ENCODE measurements around the gene SIMC1.
"Not testable (repeated sequence)": the region's sequence is repeated elsewhere in the genome, so short reads cannot be mapped to it uniquely, and the experiment has no call there.

SIMC1 gene

DNA sequence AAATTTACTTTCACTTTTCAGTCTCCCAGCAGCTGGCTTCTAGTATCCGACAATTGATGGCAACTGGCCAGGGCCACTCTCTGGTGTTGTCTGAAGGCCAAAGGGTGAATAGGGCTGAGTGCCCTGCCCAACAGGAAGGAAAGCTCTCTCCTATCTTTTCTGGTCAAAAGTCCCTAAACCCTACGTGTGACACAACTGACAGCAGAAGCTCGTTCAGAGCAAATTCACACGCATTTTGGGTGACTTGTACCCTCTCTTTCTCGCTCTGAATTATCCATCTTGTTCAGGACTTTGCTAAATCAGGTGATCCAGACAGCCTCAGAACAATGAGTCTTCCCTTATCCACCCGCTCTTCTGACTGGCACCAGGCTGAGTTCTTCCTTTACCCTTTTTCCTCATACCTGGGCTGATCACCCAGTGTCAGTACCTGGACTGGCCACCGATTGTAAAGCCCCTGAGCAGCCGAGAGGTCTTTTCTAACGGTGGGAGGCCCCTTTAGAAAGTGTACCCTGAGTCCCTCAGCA lies 21.8 kb upstream of the SIMC1 start:
- DNase-seq = peak; percentile 62

DNA sequence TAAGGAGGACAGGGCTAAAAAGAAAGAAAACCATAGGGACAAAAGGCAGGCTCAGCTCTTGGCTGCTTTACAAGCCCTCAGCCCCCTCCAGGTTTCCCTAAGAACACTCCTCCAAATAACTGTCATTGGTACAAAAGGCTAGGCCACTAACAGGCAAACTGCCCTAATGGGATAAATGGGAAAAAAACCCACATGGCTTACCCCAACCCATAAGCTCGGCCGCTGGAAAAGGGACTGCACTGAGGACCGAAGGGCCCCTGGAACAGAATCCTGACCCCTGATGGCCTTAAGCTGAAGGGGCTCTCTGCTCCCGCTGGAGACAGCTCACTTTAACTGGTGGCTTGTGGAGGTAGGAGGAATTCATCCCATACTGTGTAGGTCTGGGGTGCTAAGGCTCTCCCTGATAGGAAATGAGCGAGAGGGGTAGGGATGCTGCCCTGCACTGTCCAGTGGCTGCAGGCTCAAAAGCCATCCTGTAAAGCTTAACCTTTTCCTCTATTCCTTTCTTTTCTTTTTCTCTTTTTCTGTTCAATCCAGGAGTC lies 21.0 kb upstream of the SIMC1 start:
- not testable (repeated sequence) for DNase-seq

DNA sequence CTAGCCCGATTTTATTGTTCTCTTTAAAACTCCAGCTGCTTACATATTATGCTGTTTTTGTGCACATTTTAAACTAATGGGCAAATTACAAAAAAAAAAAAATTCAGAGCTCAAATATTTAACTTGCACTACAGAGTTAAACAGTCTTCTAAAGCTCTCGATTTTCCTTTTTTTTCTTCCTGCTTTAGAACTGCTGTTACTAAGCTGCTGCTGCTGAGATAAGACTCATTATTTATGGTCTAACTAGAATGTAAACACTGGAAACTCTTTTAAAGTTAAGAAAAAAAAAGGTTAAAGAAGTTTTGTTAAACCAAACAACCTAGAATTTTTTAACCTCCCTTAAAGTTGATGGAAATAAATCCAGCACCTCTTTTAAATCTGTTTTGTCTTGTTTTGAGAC lies 20.5 kb upstream of the SIMC1 start:
- peak; percentile 21 for DNase-seq

DNA sequence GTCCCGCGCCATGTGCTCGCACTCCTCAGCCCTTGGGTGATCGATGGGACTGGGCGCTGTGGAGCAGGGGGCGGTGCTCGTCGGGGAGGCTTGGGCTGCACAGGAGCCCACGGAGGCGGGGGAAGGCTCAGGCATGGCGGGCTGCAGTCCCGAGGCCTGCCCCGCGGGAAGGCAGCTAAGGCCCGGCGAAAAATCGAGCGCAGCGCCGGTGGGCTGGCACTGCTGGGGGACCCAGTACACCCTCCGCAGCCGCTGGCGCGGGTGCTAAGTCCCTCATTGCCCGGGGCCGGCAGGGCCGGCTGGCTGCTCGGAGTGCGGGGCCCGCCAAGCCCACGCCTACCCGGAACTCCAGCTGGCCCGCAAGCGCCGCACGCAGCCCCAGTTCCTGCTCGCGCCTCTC lies 16.2 kb upstream of the SIMC1 start:
- DNase-seq = not testable (repeated sequence)

DNA sequence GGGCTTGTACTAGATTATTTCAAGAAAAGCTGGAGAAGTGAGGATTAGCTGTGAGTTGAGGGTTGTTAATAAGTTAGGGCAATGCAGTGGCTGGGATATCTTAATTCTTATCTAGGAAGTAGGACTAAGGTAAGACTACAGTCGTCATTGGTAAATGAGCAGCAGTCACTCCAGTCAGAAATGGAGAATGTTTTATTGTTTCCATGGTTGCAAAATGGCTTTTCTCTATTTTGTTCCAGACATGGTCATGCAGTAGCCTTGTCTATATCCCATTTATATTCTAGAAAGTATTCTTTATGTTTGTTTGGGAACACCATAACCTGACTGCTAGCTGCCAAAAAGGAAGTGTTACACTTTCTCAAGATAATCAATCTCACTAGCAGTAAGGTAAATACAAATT lies 9.9 kb upstream of the SIMC1 start:
- DNase-seq = not testable (repeated sequence)

DNA sequence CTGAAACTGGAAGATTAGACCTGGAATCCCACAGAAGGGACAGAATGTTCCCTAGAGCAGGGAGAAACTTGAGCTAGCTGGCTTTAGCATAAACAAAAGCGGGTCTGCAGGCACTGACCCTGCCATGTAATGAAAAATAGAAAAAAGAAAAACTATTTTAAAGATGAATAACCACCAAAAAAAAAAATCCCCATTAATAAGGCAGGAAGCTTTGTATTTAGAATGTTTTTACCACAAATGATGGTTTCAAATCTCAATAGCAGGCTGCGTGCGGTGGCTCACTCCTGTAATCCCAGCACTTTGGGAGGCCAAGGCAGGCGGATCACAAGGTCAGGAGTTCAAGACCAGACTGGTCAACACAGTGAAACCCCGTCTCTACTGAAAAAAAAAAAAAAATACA lies 5.0 kb upstream of the SIMC1 start:
- not testable (repeated sequence) for DNase-seq

DNA sequence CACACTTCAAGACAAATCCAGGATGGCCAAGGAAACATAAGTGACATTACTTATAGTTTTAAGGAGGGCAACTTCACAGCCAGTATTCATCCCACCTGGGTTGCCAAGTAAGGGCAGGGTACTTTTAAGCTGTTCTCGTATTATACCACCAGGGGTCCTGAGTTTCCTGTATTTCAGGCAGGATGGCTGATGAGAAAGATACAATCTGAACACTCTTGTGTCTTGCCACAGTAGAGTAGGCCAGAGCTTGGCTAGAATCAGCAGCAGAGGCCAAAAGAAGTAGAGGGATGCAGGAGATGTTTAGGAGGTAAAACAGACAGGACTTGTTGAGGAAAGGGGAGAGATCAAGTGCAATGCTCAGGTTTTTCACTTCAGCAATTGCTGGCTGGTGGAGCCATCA lies 3.1 kb upstream of the SIMC1 start:
- DNase-seq = peak; percentile 83

DNA sequence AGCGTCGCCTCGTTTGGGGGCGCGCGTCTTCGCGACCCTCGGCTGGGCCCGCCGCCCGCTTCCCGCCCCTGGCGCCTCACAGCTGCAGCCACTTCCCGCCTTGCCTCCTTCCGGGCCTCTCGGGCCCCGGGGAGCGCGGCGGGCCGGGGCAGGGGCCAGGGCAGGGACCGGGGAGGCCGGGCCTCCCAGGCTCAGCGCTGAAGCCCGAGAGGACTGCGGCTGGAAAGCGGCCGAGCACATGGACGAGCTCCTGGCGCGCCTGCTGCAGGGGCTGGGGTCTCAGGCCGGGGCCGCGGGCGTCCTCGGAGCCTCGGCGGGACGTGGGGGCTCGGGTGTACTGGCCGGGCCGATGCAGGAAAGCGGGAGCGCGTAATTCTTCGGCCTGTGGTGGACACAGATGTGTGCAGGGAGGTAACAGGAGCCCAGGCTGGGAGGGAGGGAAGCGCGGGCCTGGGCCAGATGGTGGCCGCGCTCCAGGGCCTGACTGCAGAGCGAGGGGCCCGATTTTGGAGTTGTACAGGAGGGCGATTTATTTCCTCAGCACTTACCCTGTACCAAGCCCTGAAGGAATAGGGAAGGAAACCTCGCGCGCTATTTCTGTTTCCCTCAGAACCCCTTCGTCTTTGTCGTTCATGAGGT lies 540 bp downstream of the SIMC1 start:
- not testable (repeated sequence) for DNase-seq

DNA sequence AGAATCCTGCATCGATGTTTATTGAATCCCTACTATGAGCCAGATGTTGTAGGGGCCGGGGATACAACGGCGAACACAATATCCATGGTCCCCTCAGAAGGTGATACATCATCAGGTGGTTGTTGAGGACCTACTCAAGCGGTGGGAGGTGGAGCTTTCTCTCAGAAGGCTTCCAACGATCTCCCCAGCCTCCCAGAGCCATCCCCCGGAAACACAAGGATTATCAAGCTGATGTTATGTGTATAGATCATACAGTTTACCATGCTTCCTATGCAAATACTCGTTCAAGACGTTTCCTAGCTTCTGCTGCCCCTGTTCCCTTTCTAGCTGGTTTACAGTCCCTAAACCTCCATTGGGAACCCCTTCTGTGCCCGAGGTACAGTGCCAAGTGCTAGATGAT lies 1.1 kb downstream of the SIMC1 start:
- DNase-seq = not testable (repeated sequence)

DNA sequence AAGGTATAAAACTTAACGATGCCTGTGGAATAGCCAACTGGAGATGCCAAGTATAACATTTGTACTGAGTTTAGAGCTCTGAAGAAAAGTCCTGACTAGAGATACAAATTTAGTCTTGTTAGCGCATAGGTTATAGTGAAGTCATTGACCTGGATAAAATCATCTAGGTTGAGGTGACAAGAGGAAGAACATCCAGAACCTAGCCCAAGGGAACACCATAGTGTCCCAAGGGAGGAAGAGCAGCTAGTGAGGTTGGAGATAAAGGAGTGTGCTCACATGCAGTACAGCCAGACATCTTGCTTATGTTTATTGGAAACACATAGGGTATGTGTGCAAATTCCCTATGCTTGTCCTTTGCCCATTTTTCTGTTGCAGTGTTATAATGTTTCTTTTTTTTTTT lies 6.1 kb downstream of the SIMC1 start:
- DNase-seq = not testable (repeated sequence)

DNA sequence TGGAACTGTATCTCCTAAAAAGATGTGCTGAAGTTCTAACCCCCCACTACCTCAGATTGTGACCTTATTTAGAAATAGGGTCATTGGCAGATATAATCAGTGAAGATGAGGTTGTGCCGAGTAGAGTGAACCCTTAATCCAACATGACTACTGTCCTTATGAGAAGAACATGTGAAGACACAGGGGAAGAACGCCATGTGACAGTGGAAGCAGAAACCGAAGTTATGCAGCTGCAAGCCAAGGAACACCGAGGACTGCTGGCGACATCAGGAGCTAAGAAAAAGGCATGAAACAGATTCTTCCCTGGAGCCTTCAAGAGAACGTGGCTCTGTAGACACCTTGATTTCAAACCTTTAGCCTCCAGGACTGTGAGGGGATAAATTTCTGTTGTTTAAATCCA lies 6.8 kb downstream of the SIMC1 start:
- not testable (repeated sequence) for DNase-seq

DNA sequence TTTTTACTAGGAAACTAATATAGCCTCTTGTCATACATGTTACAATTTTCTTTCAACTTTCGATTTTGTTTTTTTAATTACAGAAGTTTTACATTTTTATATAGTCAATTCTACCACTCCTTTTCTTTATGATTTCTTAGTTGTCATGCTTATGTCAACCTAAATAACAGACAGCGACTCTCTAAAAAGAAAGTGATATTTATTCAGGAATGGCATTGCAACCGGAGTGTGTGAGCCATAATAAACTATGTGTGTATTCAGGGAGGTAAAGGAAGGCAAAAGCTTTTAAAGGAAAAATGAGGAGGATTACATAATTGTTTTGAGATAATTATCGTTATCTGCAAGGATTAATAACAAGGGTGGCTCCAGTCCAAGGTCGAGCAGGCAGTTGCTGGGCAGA lies 7.3 kb downstream of the SIMC1 start:
- DNase-seq = not testable (repeated sequence)

DNA sequence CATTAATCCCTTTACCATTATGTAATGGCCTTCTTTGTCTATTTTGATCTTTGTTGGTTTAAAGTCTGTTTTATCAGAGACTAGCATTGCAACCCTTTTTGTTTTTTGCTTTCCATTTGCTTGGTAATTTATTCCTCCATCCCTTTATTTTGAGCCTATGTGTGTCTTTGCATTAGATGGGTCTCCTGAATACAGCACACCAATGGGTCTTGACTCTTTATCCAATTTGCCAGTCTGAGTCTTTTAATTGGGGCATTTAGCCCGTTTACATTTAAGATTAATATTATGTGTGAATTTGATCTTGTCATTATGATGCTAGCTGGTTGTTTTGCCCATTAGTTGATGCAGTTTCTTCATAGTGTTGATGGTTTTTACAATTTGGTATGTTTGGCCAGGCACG lies 12.5 kb downstream of the SIMC1 start:
- DNase-seq = not testable (repeated sequence)

DNA sequence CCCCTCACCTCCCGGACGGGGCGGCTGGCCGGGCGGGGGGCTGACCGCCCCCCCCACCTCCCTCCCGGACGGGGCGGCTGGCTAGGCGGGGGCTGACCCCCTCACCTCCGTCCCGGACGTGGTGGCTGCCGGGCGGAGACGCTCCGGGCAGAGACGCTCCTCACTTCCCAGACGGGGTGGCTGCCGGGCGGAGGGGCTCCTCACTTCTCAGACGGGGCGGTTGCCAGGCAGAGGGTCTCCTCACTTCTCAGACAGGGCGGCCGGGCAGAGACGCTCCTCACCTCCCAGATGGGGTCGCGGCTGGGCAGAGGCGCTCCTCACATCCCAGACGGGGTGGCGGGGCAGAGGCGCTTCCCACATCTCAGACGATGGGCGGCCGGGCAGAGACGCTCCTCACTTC lies 13.9 kb downstream of the SIMC1 start:
- not testable (repeated sequence) for DNase-seq

DNA sequence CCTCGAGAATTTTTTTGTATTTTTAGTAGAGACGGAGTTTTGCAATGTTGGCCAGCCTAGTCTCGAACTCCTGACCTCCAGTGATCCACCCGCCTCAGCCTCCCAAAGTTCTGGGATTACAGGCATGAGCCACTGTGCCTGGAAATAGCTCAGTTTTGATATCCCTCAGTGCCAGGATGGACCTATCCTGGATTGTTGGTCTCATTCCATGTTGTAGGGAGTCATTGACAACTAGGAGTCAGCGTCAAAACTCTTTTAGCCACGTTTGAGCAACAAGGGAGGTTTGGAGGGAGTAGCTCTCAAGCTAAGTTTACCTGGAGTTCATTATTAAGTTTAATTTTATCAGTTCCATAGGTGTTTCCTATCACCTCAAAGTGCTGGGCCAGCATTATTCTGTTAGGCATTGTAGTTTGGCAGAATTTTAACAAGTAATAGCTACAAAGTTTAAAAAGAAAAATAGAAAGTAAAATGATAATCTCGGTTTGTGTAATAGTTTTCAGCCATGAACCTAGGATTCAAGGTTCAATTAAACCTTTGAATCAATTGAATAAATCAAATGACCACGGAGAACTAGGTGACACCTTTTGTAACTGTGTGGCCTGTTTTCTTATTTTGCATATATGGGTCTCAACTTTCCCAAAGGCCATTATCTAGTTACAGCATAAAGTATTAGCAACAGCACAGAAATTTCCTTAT lies 15.3 kb downstream of the SIMC1 start:
- not testable (repeated sequence) for DNase-seq

DNA sequence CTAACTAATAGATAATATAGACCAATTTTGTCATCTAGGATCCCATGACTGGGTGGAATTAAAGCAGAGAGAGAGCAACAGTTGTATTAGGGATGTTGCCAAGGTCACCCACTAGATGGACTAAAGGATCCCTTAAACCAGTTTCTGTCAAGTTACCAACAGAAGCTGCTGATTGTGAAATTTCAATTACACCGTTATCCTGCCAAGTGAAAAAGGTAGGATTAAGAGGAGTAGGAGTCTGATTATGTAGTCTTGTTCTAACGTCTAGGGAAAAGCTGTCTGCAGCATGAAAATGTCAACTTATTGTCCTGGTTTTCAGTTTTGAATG lies 15.8 kb downstream of the SIMC1 start:
- not testable (repeated sequence) for DNase-seq

DNA sequence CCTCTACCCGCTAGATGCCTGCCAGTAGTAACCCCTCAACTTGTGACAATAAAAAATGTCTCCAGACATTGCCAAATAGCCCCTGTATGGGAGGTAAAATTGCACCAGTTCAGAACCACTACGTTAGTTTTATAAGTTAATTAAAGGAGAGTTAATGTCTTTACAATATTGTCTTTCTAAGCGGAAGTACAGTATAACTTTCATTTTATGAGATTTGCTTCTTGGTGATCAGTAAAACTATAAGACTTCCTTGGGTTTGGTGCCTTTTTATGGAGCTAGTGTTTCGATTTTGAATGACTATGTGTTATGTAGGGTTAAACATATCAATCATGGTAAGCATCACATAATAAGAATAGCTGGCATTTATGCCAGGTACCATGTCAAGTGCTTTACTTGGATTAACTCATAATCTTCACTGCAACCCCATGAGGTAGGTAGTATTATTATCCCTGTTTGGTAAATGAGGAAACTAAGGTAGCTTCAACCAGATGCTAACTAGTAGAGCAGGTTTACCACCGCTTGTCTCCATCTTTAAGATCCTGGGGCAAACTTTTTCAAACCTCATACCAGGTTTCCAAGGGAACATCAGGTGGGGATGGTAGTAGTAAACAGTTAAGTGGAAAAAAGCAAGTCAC lies 19.8 kb downstream of the SIMC1 start:
- not testable (repeated sequence) for DNase-seq

DNA sequence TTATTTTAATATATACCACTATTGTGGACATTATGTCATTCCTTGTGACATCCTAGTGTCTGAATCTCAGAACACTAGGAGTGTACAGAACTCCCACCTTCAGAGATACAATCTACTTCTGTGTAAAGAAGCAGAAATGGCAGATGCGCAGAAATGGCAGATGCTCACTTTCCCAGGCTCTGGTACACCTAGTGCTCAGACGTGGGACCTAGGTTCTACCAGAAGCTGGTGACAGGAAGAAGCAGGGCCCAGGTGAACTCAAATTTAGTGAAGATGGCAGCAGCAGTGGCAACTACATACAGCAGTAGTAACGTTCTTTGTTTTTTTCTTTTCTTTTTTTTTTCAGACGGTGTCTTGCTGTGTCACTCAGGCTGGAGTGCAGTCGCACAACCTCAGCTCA lies 22.5 kb downstream of the SIMC1 start:
- not testable (repeated sequence) for DNase-seq

DNA sequence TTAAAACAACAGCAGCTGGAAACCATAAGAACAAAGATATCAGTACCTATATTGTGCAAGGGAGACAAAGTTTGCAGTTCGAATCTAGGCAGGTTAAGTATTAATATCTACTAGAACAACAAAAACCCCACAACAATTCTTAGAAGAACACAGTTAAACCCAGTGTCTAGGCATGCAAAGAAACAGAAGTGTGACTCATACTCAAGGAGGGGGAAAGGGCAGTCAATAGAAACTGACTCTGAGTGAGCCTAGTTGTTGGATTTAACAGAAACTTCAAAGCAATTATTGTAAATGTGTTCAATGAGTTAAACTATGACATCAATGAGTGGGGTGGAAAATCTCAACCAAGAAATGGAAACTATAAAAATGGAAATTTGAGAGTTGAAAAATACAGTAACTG lies 28.2 kb downstream of the SIMC1 start:
- DNase-seq = not testable (repeated sequence)

DNA sequence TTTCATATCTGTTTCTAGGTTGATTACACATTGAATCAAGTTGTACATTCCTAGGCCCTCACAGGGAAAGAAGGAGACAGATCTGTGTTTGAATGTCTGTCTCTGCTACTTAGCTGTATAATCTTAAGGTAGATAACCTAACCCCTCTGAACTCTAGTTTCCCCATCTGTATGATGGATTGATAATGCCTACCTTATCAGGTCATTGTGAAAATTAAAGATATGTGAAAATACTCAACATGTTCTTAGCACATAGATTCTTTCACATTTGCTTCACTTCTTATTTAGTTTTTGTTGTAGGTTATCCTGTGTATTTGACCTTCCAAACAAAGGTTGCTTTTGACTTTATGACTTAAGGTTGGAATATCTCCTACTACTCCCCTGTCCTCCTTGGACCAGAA lies 50.8 kb downstream of the SIMC1 start:
- DNase-seq = not testable (repeated sequence)

DNA sequence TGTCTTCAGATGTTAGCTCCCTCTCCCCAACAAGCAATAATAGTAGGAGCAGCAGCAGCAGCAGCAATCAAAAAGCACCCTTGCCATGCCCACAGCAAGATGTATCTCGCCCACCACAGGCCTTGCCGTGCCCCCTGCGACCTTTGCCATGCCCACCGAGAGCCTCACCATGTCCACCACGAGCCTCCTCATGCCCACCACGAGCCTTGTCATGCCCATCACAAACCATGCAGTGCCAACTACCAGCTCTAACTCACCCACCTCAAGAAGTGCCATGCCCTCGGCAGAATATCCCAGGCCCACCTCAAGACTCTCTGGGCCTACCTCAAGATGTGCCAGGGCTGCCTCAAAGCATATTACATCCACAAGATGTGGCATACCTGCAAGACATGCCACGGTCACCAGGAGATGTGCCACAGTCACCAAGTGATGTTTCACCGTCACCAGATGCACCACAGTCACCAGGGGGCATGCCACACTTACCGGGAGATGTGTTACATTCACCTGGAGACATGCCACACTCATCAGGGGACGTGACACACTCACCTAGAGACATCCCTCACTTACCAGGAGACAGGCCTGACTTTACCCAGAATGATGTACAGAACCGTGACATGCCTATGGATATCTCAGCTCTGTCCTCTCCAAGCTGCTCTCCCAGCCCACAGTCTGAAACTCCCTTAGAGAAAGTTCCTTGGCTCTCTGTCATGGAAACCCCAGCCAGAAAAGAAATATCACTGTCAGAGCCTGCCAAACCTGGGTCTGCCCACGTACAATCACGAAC lies 52.0 kb downstream of the SIMC1 start:
- not testable (repeated sequence) for DNase-seq

DNA sequence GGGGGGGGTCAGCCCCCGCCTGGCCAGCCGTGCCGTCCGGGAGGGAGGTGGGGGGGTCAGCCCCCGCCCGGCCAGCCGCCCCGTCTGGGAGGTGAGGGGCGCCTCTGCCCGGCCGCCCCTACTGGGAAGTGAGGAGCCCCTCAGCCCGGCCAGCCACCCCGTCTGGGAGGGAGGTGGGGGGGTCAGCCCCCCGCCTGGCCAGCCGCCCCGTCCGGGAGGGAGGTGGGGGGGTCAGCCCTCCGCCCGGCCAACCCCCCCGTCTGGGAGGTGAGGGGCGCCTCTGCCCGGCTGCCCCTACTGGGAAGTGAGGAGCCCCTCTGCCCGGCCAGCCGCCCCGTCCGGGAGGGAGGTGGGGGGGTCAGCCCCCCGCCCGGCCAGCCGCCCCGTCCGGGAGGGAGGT lies 67.1 kb downstream of the SIMC1 start:
- not testable (repeated sequence) for DNase-seq
